ENCODE measurements around the gene SNRPD3.
"Not testable (repeated sequence)": the region's sequence is repeated elsewhere in the genome, so short reads cannot be mapped to it uniquely, and the experiment has no call there.

SNRPD3 gene

DNA sequence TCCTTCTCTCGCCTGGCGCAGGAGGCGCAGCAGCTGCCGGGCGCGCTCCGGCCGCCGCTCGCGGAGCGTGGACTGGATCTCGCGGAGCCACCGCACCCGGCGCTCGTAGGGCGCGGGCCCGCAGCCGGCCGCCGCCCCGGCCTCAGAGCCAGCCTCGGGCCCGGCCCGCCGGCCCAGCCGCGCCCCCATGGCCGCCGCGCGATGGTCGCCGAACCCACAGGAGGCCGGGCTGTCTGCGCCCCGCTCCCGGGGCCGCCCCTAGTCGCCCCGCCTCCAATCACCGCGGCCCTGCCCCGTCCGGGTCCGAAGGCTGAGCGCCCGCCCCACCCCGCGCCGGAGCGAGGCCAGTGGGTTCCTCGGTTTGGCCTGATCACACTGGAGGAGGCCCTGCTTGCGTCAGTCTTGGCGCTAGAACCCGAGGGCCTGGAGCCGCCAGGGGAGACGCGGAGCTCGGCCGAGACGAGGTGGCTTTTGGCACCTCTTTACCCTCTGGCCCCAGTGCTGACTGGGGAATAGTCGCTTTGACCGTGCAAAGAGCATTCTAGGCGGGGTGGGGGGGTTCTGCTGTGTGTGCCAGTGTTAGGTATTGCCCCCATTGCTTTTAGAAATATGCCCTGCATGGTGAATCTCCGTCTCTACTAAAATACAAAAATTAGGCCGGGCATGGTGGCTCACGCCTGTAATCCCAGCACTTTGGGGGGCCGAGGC, 37.2 kb downstream of the SNRPD3 start, which contains the start of gene LRRC75B:
LRRC75B (minus strand) TSS at position 223 of the 708 bp plus-strand sequence; CDS start at position 189, 34 bp downstream.
- TF ChIP-seq EZH2 (IDR thresholded peaks at IDR 0.05; ENCODE audit: borderline replicate concordance, low read depth, low read length, severe bottlenecking) (no peak), CTCF (IDR thresholded peaks at IDR 0.05; ENCODE audit: borderline replicate concordance, extremely low read depth, low read length, poor library complexity, severe bottlenecking) (no peak)
- H2AFZ ChIP-seq (ENCODE audit: low read depth, low read length): no peak within 1 kb of the TSS
- no peaks in the 10 kb centered on the region for H3K27me3 ChIP-seq (ENCODE audit: insufficient read depth, low read length, poor library complexity)
- no peak within 1 kb of the TSS for H3K4me2 ChIP-seq (ENCODE audit: insufficient read depth, low read length)
- DNase-seq (no peak), ATAC-seq (ENCODE audit: insufficient read depth, low read depth) (no peak)
- no peaks in the 10 kb centered on the region for H3K9me3 ChIP-seq (ENCODE audit: insufficient read depth, low read length, severe bottlenecking)
- H3K4me1 ChIP-seq (ENCODE audit: insufficient read depth, low read length): no peaks in the 10 kb centered on the region
- H3K79me2 ChIP-seq (ENCODE audit: insufficient read depth, low read length): no peaks in the 10 kb centered on the region
- H3K27ac ChIP-seq (ENCODE audit: low read length): no peak within 1 kb of the TSS
- no peaks in the 10 kb centered on the region for H4K20me1 ChIP-seq (ENCODE audit: insufficient read depth, low read length)
- no peak within 1 kb of the TSS for H3K9ac ChIP-seq (ENCODE audit: low read depth, low read length)
- no peak within 1 kb of the TSS for H3K4me3 ChIP-seq (ENCODE audit: low read depth in 1 of 2, low read length in 2 of 2)
- H3K36me3 ChIP-seq (ENCODE audit: insufficient read depth, low read length): no peaks in the 10 kb centered on the region

DNA sequence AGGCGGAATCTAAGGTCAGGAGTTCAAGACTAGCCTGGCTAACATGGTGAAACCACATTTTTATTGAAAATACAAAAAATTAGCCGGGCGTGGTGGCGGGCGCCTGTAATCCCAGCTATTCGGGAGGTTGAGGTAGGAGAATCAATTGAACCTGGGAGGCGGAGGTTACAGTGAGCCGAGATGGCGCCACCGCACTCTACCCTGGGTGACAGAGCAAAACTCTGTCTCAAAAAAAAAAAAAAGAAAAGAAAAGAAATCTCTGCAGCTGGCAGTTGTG, 37.7 kb downstream of the SNRPD3 start:
- H3K79me2 ChIP-seq (ENCODE audit: insufficient read depth, low read length); H3K4me1 ChIP-seq (ENCODE audit: insufficient read depth, low read length); DNase-seq; H3K4me2 ChIP-seq (ENCODE audit: insufficient read depth, low read length); H3K4me3 ChIP-seq (ENCODE audit: low read depth in 1 of 2, low read length in 2 of 2); H3K27ac ChIP-seq (ENCODE audit: low read length); H4K20me1 ChIP-seq (ENCODE audit: insufficient read depth, low read length); H2AFZ ChIP-seq (ENCODE audit: low read depth, low read length); H3K36me3 ChIP-seq (ENCODE audit: insufficient read depth, low read length); H3K9me3 ChIP-seq (ENCODE audit: insufficient read depth, low read length, severe bottlenecking); ATAC-seq (ENCODE audit: insufficient read depth, low read depth); H3K9ac ChIP-seq (ENCODE audit: low read depth, low read length); H3K27me3 ChIP-seq (ENCODE audit: insufficient read depth, low read length, poor library complexity): not testable (repeated sequence)

DNA sequence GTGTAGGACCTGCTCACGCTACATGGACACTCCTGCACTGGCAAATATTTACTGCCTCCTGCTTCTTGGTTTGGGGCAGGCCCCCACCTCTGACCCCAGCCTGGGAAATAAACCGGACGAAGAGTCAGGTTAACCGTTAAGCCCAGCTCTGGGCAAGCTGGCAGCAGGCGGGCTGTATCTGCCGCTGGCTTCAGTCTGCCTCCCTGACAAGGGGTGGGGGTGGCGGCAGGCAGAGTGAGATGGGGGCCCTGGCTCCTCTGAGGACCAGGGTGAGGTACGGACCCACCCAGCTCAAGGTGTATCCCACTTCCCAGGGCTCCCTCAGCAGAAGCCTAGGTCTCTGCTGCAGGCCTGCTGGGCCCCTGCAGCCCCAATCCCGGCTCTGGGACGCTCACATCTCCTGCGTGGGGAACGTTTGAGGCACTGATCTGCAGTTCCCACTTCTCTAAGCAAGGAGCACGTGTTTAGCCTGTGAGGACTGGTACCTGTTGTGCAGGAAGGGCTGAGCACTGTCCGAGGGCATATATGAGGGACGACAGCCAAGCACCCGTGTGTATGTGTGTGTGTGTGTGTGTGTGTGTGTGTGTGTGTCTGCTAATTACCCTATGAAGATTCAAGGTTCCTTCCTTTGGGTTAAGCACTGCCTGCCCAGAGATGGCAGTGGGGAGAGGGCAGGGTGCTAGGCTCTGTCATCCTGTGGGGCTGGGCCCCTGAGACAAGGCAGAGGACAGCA, 38.2 kb downstream of the SNRPD3 start:
- no peaks in the 10 kb centered on the region for H3K36me3 ChIP-seq (ENCODE audit: insufficient read depth, low read length)
- no peak overlapping the region for H3K4me3 ChIP-seq (ENCODE audit: low read depth in 1 of 2, low read length in 2 of 2)
- H3K4me1 ChIP-seq (ENCODE audit: insufficient read depth, low read length): no peaks in the 10 kb centered on the region
- H3K27me3 ChIP-seq (ENCODE audit: insufficient read depth, low read length, poor library complexity): no peaks in the 10 kb centered on the region
- H3K4me2 ChIP-seq (ENCODE audit: insufficient read depth, low read length): no peak overlapping the region
- no peaks in the 10 kb centered on the region for H3K79me2 ChIP-seq (ENCODE audit: insufficient read depth, low read length)
- H3K27ac ChIP-seq (ENCODE audit: low read length): no peak overlapping the region
- DNase-seq (no peak), ATAC-seq (ENCODE audit: insufficient read depth, low read depth) (0 out of 3 replicates have a peak, but pooled peaks have one; percentile 24)
- no peak overlapping the region for H2AFZ ChIP-seq (ENCODE audit: low read depth, low read length)
- no peak overlapping the region for H3K9ac ChIP-seq (ENCODE audit: low read depth, low read length)
- H3K9me3 ChIP-seq (ENCODE audit: insufficient read depth, low read length, severe bottlenecking): no peaks in the 10 kb centered on the region
- H4K20me1 ChIP-seq (ENCODE audit: insufficient read depth, low read length): no peaks in the 10 kb centered on the region
- no peak for TF ChIP-seq CTCF (IDR thresholded peaks at IDR 0.05; ENCODE audit: borderline replicate concordance, extremely low read depth, low read length, poor library complexity, severe bottlenecking)
- no peak for TF ChIP-seq EZH2 (IDR thresholded peaks at IDR 0.05; ENCODE audit: borderline replicate concordance, low read depth, low read length, severe bottlenecking)

GRCh38 chr22:24594569-24595120, 38.8 kb downstream of the SNRPD3 start:
- Histone ChIP-seq H3K9ac (ENCODE audit: low read depth, low read length) (no peak overlapping the region), H3K4me3 (ENCODE audit: low read depth in 1 of 2, low read length in 2 of 2) (no peak overlapping the region)

More at GRCh38 chr22:24594569-24595120, 38.8 kb downstream of the SNRPD3 start:
- Histone ChIP-seq H3K9me3 (ENCODE audit: insufficient read depth, low read length, severe bottlenecking) (no peaks in the 10 kb centered on the region), H3K4me2 (ENCODE audit: insufficient read depth, low read length) (no peak overlapping the region), H4K20me1 (ENCODE audit: insufficient read depth, low read length) (no peaks in the 10 kb centered on the region), H3K27ac (ENCODE audit: low read length) (no peak overlapping the region; the same call in 1 of the 2 replicates), H3K79me2 (ENCODE audit: insufficient read depth, low read length) (no peaks in the 10 kb centered on the region), H3K36me3 (ENCODE audit: insufficient read depth, low read length) (no peaks in the 10 kb centered on the region), H3K27me3 (ENCODE audit: insufficient read depth, low read length, poor library complexity) (no peaks in the 10 kb centered on the region), H3K4me1 (ENCODE audit: insufficient read depth, low read length) (no peaks in the 10 kb centered on the region), H2AFZ (ENCODE audit: low read depth, low read length) (no peak overlapping the region)
- DNase-seq: no peak
- no peak for ATAC-seq (ENCODE audit: insufficient read depth, low read depth)
- TF ChIP-seq EZH2 (IDR thresholded peaks at IDR 0.05; ENCODE audit: borderline replicate concordance, low read depth, low read length, severe bottlenecking) (no peak), CTCF (IDR thresholded peaks at IDR 0.05; ENCODE audit: borderline replicate concordance, extremely low read depth, low read length, poor library complexity, severe bottlenecking) (no peak)

Data from DND-41 (cell line).